HepG2 (cell line): ENCODE data around the gene PGGT1B. TPM values are rescaled to one million over a fixed set of nuclear protein-coding genes. Genes with fewer than 3 reads are reported as not detected.

ENCODE experiments used
- ATAC-seq: fragments of 200-7000 bp; cut with Tn5 transposase; 3 replicates; pipeline ENCODE4 v1.9.1; 2020; ENCODE audit warnings: mild to moderate bottlenecking, moderate library complexity
- BruUV-seq: library from RNA; stranded (reverse); fragments of 400-500 nt; replicated peaks from 2 replicates; lab custom pipeline; 2021; lab: Mats Ljungman, UMichigan
- CTCF ChIA-PET: fragments of 300-600 bp; formaldehyde crosslinking; extraction: SDS; loops from one replicate; lab custom pipeline; 2021; ENCODE audit warnings: low total read pairs, inconsistent platforms, low intra/inter-chr PET ratio; lab: Yijun Ruan, JAX
- POLR2A ChIA-PET: fragments of 350-600 bp; sonication (Branson Sonifier 250); formaldehyde crosslinking; loops from one replicate; lab custom pipeline; 2020; ENCODE audit warnings: antibody characterized with exemption, inconsistent platforms; lab: Yijun Ruan, JAX
- DNase-seq: peaks from one replicate; pipeline ENCODE4 v3.0.0-alpha.2; 2015; ENCODE audit warnings: low spot score
- FAIRE-seq: peaks from 3 replicates; lab custom pipeline; 2011; peaks lifted over from hg19 to GRCh38; lab: Jason Lieb, UNC
- H2AFZ ChIP-seq: one replicate; pipeline ENCODE4 v1.6.1; 2011; ENCODE audit warnings: low read length, inconsistent platforms
- H3K27ac ChIP-seq: fragments of 300-600 bp; 3 replicates; pipeline ENCODE4 v1.8.0; 2011; ENCODE audit warnings: mixed run types, mild to moderate bottlenecking, mixed read lengths, low read length, inconsistent platforms; ENCODE audit not compliant: insufficient read depth; ENCODE audit errors: extremely low read length
- H3K27me3 ChIP-seq, 2 experiments: fragments of 200-600 bp in 1 of 2; 2 replicates in 1 of 2; 3 replicates in 1 of 2; pipeline versions ENCODE4 v1.6.0 to v1.8.0; 2011; ENCODE audit warnings: low read length in 2 of 2, mild to moderate bottlenecking in 2 of 2, moderate library complexity in 2 of 2, inconsistent platforms in 1 of 2; ENCODE audit not compliant: insufficient read depth in 2 of 2, control insufficient read depth in 1 of 2
- H3K36me3 ChIP-seq, 2 experiments: fragments of 200-600 bp in 1 of 2; replicated peaks in 1 of 2; 2 replicates in 1 of 2; 3 replicates in 1 of 2; pipeline versions ENCODE4 v1.5.1 to v1.8.0; 2011; ENCODE audit warnings: low read length in 2 of 2, inconsistent platforms in 1 of 2; ENCODE audit not compliant: insufficient read depth in 2 of 2, control insufficient read depth in 1 of 2
- H3K4me1 ChIP-seq: 2 replicates; pipeline ENCODE4 v1.5.1; 2012; ENCODE audit warnings: low read length, inconsistent platforms; ENCODE audit not compliant: insufficient read depth
- H3K4me2 ChIP-seq: 2 replicates; pipeline ENCODE4 v1.6.0; 2011; ENCODE audit warnings: low read depth, low read length, inconsistent platforms
- H3K4me3 ChIP-seq, 3 experiments: fragments of 200-600 bp in 1 of 3; sonication (generic), shearing (Covaris generic) in 1 of 3; replicated peaks in 1 of 3; 2 replicates each; pipeline ENCODE4 v1.5.1; 2011 to 2016; ENCODE audit warnings: low read length in 3 of 3, inconsistent platforms in 2 of 3, low read depth in 2 of 3, mild to moderate bottlenecking in 2 of 3, control low read depth in 1 of 3, mixed read lengths in 1 of 3; ENCODE audit not compliant: insufficient read depth in 1 of 3
- H3K79me2 ChIP-seq: one replicate; pipeline ENCODE4 v1.6.1; 2011; ENCODE audit warnings: low read length, inconsistent platforms; ENCODE audit not compliant: insufficient read depth
- H3K9ac ChIP-seq: 2 replicates; pipeline ENCODE4 v1.6.0; 2011; ENCODE audit warnings: mild to moderate bottlenecking, low read depth, low read length, inconsistent platforms; ENCODE audit not compliant: insufficient read depth
- H3K9me3 ChIP-seq: 2 replicates; pipeline ENCODE4 v1.5.1; 2012; ENCODE audit warnings: mild to moderate bottlenecking, low read length
- H4K20me1 ChIP-seq: 2 replicates; pipeline ENCODE4 v1.6.0; 2011; ENCODE audit warnings: inconsistent platforms, mild to moderate bottlenecking, low read length, moderate library complexity; ENCODE audit not compliant: insufficient read depth
- GABPA ChIP-seq, 2 experiments: IDR thresholded peaks; 2 replicates each; pipeline ENCODE4 v1.6.1; 2011 to 2016; ENCODE audit warnings: low read depth in 2 of 2, low read length in 1 of 2, missing biosample characterization in 1 of 2, missing genetic modification characterization in 1 of 2
- KDM2A ChIP-seq: sonication (generic); formaldehyde crosslinking; IDR thresholded peaks from 2 replicates; pipeline ENCODE4 v1.4.0; 2020; ENCODE audit warnings: low read depth, missing genetic modification reagents, borderline replicate concordance
- NR2F1 ChIP-seq, 2 experiments: fragments of 450-650 bp in 1 of 2; formaldehyde crosslinking in 1 of 2; IDR thresholded peaks; 2 replicates each; pipeline versions ENCODE4 v1.5.0 to v1.6.1; 2016 to 2020; ENCODE audit warnings: mild to moderate bottlenecking in 1 of 2, missing compliant biosample characterization in 1 of 2, missing genetic modification reagents in 1 of 2, moderate library complexity in 1 of 2
- ZFYVE20 ChIP-seq: sonication (generic); formaldehyde crosslinking; IDR thresholded peaks from 2 replicates; pipeline ENCODE4 v1.8.0; 2023; ENCODE audit warnings: low read depth, mild to moderate bottlenecking, moderate library complexity, missing genetic modification reagents, borderline replicate concordance
- ZNF253 ChIP-seq: sonication (generic); formaldehyde crosslinking; IDR thresholded peaks from 2 replicates; pipeline ENCODE4 v1.8.0; 2022; ENCODE audit warnings: mild to moderate bottlenecking, missing genetic modification reagents, borderline replicate concordance
- WGBS: methylation state at CpG from one replicate; pipeline ENCODE4 v1.1.6; 2017; ENCODE audit warnings: low lambda C conversion rate; 5-methylcytosine and 5-hydroxymethylcytosine counted together
- in situ Hi-C: cut with HindIII; loops from 2 replicates; pipeline ENCODE4 v1.10.0; 2017; ENCODE audit warnings: low pct_unique_long_range_greater_than_20kb; ENCODE audit not compliant: extremely low pct_ligation_motif_present
- intact Hi-C: fragments of 100-400 bp; cut with micrococcal nuclease; formaldehyde crosslinking; loops from one replicate; pipeline ENCODE4 v1.10.0; 2022; ENCODE audit not compliant: unreplicated experiment
- polyA plus RNA-seq, 8 experiments: library from polyadenylated mRNA; depleted of rRNA in 3 of 8; stranded (reverse) in 7 of 8; unstranded in 1 of 8; fragments of >200 nt; fragmentation: Illumina TruSeq in 4 of 8; extraction: Trizol in 4 of 8; gene quantifications; 2 replicates each; pipeline versions ENCODE4 v1.2.1 to v1.2.3, GENCODE V29; 2011 to 2016; ENCODE audit warnings: low read depth in 4 of 8, missing spikeins in 1 of 8, mixed read lengths in 1 of 8; ENCODE audit not compliant: insufficient read depth in 1 of 8
- total RNA-seq, 5 experiments: library from RNA; depleted of rRNA; stranded (reverse); fragments of >200 nt; fragmentation: Illumina TruSeq; extraction: Trizol; gene quantifications; 2 replicates each; pipeline ENCODE4 v1.2.3, GENCODE V29; 2016; ENCODE audit warnings: low read depth in 1 of 5
- TF ChIP-seq, protein P1 (sequence below): sonication (generic); formaldehyde crosslinking; IDR thresholded peaks from 2 replicates; pipeline ENCODE4 v1.4.0; 2020; ENCODE audit warnings: missing genetic modification reagents, mild to moderate bottlenecking, borderline replicate concordance
- TF ChIP-seq, protein P2 (sequence below): sonication (generic); formaldehyde crosslinking; IDR thresholded peaks from 2 replicates; pipeline ENCODE4 v1.4.0; 2020; ENCODE audit warnings: missing genetic modification reagents
- TF ChIP-seq, protein P3 (sequence below): sonication (generic); formaldehyde crosslinking; IDR thresholded peaks from 2 replicates; pipeline ENCODE4 v1.4.0; 2020; ENCODE audit warnings: missing genetic modification reagents

Gene PGGT1B
- total and polyA plus RNA-seq, 2 of the 13 experiments (the other 11 are each of a cell fraction or from before 2014, with no cell fraction given) = 2.4 to 42.7 TPM

DNA sequence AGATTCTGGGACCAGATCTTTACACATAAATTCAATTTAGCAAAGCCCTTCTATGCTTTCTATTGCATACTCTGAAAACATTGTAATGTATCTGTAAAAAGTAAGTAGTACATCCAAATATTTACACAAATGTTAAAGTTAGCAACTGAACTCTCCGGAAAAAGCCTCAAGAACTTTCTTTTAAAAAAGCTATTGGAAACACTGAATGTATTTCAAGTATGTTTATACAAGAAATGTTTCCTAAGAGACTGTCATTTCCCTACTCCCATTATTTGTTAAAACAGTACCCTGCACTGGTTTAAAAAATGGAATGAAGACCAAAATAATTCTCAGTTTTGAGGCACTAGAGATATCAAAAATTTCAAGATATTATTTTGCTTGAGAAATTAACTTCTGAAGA is 48.1 kb downstream of the PGGT1B start (continued):
- TF ChIP-seq, protein P1, sequence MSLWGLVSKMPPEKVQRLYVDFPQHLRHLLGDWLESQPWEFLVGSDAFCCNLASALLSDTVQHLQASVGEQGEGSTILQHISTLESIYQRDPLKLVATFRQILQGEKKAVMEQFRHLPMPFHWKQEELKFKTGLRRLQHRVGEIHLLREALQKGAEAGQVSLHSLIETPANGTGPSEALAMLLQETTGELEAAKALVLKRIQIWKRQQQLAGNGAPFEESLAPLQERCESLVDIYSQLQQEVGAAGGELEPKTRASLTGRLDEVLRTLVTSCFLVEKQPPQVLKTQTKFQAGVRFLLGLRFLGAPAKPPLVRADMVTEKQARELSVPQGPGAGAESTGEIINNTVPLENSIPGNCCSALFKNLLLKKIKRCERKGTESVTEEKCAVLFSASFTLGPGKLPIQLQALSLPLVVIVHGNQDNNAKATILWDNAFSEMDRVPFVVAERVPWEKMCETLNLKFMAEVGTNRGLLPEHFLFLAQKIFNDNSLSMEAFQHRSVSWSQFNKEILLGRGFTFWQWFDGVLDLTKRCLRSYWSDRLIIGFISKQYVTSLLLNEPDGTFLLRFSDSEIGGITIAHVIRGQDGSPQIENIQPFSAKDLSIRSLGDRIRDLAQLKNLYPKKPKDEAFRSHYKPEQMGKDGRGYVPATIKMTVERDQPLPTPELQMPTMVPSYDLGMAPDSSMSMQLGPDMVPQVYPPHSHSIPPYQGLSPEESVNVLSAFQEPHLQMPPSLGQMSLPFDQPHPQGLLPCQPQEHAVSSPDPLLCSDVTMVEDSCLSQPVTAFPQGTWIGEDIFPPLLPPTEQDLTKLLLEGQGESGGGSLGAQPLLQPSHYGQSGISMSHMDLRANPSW (CRISPR knock-in tag) = no peak
- TF ChIP-seq, protein P2, sequence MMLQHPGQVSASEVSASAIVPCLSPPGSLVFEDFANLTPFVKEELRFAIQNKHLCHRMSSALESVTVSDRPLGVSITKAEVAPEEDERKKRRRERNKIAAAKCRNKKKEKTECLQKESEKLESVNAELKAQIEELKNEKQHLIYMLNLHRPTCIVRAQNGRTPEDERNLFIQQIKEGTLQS (CRISPR knock-in tag) = no peak
- no peak for TF ChIP-seq NR2F1 (CRISPR knock-in tag; IDR thresholded peaks at IDR 0.05)

DNA sequence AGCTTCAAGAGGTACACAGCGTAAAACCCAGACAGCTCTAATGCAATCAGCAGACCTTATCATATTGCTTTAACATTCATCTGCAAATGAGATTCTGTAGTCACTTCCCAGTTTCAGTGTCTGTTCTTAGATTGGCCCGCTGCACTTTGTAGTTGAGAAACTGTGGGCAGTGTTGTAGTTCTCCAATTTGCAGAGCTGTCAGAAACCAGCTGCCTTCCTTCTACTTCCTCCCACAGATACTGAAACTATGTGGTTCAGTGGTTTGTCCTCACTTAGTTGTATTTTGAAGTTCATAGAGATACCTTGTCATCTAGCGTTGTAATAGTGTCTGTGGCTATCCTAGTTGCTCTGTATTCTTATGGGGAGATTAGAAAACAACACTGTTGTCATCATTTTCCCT is 53.4 kb downstream of the PGGT1B start:
- POLR2A ChIA-PET = no interaction called here
- FAIRE-seq = no peak

More for the DNA sequence above, 53.4 kb downstream of the PGGT1B start:
- no TSS peak for BruUV-seq
- ATAC-seq = no peak
- CTCF ChIA-PET = no interaction called here
- no peak overlapping the region for H3K27ac ChIP-seq
- H3K9me3 ChIP-seq = no peaks in the 10 kb centered on the region
- intact Hi-C loops (no loop called here), in situ Hi-C loops (no loop called here)
- H3K4me3 ChIP-seq = no peak overlapping the region
- WGBS = 99% methylated on average over 3 of the region's 3 CpGs
- H3K4me1 ChIP-seq = no peaks in the 10 kb centered on the region
- no peak for DNase-seq
- H3K4me2 ChIP-seq = no peak overlapping the region
- peaks cover 2 to 15% of the 10 kb centered on the region in 2 experiments; a peak in 3 of 5 replicates for H3K36me3 ChIP-seq
- no peak overlapping the region for H3K9ac ChIP-seq
- no peaks in the 10 kb centered on the region for H3K79me2 ChIP-seq
- no peaks in the 10 kb centered on the region for H4K20me1 ChIP-seq
- TF ChIP-seq ZFYVE20 (CRISPR knock-in tag) (no peak), KDM2A (CRISPR knock-in tag) (no peak), ZNF253 (CRISPR knock-in tag) (no peak), GABPA (IDR thresholded peaks at IDR 0.05; ENCODE audit: low read depth, low read length) (no peak), GABPA (CRISPR knock-in tag; IDR thresholded peaks at IDR 0.05; ENCODE audit: low read depth) (no peak)
- TF ChIP-seq, protein P3, sequence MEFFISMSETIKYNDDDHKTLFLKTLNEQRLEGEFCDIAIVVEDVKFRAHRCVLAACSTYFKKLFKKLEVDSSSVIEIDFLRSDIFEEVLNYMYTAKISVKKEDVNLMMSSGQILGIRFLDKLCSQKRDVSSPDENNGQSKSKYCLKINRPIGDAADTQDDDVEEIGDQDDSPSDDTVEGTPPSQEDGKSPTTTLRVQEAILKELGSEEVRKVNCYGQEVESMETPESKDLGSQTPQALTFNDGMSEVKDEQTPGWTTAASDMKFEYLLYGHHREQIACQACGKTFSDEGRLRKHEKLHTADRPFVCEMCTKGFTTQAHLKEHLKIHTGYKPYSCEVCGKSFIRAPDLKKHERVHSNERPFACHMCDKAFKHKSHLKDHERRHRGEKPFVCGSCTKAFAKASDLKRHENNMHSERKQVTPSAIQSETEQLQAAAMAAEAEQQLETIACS = no peak
- H3K27me3 ChIP-seq = no peaks in the 10 kb centered on the region
- H2AFZ ChIP-seq = no peak overlapping the region
